Panc1 (cell line): ENCODE results near the gene FAM89A.

Experiments used
- SIN3A ChIP-seq: IDR thresholded peaks from 2 replicates; pipeline ENCODE4 v1.6.1; 2012; ENCODE audit warnings: low read depth, mild to moderate bottlenecking, low read length, moderate library complexity, borderline replicate concordance; ENCODE audit not compliant: insufficient read depth
- TF ChIP-seq, protein P1 (sequence below): fragments of 450-650 bp; IDR thresholded peaks from 2 replicates; pipeline ENCODE4 v1.5.1; 2017; ENCODE audit warnings: mild to moderate bottlenecking

GRCh38 chr1:230983811-230984210 is 56.2 kb downstream of the FAM89A start:
- TF ChIP-seq, protein P1, sequence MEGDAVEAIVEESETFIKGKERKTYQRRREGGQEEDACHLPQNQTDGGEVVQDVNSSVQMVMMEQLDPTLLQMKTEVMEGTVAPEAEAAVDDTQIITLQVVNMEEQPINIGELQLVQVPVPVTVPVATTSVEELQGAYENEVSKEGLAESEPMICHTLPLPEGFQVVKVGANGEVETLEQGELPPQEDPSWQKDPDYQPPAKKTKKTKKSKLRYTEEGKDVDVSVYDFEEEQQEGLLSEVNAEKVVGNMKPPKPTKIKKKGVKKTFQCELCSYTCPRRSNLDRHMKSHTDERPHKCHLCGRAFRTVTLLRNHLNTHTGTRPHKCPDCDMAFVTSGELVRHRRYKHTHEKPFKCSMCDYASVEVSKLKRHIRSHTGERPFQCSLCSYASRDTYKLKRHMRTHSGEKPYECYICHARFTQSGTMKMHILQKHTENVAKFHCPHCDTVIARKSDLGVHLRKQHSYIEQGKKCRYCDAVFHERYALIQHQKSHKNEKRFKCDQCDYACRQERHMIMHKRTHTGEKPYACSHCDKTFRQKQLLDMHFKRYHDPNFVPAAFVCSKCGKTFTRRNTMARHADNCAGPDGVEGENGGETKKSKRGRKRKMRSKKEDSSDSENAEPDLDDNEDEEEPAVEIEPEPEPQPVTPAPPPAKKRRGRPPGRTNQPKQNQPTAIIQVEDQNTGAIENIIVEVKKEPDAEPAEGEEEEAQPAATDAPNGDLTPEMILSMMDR: no peak
- no peak for TF ChIP-seq SIN3A
